Muscle of arm (tissue), 12 donors: ENCODE data around the gene POLR3A. TPM values are rescaled to one million over a fixed set of nuclear protein-coding genes. Genes with fewer than 3 reads are reported as not detected.

ENCODE experiments used
- DNase-seq: peaks from one replicate; pipeline ENCODE4 v3.0.0-alpha.2; 2013
- polyA plus RNA-seq, 12 donors: library from polyadenylated mRNA; unstranded; fragments of 120-200 nt; gene quantifications; one replicate each; pipeline ENCODE4 v1.2.1, GENCODE V29; 2013; ENCODE audit not compliant: insufficient read length in 12 of 12

Gene POLR3A
- polyA plus RNA-seq, 12 donors, result 7.5 to 17.4 (median 15.2) TPM; not detected in 1

DNA sequence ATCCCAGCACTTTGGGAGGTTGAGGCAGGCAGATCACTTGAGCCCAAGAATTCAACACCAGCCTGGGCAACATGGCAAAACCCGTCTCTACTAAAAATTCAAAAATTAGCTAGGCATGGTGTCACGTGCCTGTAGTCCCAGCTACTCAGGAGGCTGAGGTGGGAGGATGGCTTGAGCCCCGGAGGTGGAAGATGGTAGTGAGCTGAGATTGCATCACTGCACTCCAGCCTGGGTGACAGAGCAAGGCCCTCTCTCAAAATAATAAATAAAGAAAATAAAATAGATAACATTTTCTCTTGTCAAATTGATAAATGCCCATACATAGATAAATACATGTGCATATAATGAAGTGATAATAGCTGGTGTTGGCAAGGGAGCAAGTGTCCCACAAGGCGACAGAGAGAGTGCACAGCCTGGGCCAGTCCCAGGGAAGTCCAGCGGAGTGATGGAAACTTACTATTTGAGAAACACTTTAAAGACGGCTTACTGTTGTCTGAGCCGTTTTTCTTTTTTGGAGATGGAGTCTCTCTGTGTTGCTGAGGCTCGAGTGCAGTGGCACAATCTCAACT lies 69.3 kb downstream of the POLR3A start:
- DNase-seq, result no peak

GRCh38 chr10:77959384-77959783 lies 69.9 kb downstream of the POLR3A start:
- no peak for DNase-seq

DNA sequence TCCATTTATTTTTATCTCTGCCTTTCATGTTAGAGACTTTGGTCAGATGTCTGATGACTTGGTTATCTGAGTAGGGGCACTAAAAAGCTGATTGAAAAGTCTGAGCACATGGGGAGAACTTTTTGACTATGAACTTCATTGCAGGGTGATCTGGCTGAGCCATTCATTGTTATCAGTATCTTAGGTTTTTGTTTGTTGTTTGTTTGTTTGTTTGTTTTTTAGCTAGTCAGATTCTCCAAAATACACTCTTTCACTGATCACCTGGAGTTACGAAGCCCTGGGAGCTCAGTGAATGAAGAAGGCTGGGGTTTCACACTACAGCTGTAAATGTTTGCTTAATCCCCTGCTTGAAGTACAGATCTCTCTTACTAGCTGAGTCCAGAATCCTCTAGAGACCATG lies 74.2 kb downstream of the POLR3A start:
- no peak for DNase-seq

DNA sequence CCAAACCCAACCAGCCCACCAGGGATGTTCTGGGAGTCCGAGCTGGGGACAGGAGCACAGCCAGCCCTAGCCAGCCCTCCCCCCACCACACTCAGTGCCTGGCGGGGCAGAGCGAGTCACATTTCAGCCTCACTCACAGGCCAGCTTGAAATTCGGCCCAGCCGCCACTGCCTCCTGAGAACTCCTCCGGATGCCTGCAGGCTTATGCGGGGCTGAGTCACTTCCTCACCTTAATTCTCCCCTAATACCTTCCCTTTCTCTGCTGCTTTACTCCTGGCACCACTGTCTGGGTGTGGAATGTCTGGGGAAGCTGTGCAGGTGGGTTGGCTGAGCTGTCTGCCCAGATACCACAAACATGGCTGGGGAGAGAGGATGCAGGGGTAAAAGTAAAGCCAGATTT lies 80.1 kb downstream of the POLR3A start:
- DNase-seq, result no peak

DNA sequence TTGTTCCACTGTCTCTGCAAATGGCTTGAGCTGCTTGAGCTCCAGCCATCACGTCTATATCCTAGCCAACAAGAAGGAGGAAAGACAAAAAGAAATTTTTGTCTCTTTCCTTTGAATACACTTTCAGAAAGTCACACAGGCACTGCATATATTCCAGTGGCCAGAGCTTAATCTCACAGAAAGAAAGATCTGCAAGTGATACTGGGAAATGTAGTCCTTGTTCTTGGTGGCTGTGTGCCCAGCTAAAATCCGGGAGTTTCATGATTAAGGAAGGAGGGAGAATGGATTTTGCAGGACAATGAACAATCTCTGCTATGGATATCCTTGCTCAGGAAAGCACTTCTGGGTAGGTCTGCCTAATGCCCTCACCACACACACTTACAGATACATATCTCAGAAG lies 83.2 kb downstream of the POLR3A start:
- peak; percentile 41 for DNase-seq

DNA sequence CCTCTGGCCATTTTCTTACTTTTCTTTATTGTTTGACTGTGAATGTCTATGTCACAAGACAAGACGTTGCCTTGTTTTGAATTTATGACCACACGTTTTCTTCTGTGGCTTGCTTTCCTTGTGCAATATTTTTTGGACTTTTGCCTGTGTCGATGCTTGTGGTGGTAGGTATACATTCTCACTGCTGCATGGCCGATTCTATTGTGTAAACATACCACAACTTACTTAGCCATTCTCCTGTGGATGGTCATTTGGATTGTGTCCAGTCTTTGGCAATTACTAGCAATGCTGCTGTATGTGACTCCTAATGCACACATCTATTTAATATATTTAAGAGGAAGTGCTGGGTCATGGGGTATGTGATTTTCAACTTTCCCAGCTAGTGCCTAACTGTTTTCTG lies 84.8 kb downstream of the POLR3A start:
- no peak for DNase-seq

DNA sequence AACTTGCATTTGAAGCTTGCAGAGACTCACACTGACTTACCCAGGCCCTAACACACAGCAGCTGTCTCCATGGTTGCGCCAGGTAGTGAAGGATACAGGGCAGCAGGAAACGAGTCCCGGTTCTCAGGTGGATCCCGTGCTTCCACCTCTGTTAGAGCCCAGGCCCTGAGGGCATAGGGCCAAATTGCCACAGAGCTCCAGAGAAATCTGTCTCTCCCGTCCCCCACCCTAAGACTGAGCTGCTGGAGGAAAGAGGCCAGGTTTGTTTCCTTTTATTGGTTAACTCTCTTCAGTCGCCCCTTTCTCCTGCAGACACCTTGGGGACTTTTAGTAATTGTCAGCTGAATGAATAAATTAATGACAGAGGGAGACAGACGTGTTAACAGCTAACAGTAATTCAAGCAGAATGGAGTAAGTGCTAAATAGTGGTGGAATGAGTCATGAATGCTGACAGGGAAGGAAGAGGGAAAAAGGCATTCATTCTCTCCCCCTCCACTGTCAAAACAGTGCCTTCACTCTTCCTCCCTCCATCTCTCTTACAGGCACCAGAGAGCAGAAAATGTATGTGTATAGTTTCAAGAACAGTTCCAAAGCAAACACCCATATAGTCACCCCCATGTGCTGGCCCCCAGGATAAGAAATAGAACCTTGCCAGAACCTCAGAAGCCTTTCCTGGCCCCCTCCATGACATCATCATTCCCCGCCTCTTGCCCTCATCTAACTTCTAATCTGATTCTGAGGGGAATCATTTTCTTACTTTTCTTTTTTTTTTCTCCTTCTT lies 86.0 kb downstream of the POLR3A start:
- DNase-seq, result no peak

- DNase-seq, result no peak
Measured at GRCh38 chr10:77941790-77942189, 87.5 kb downstream of the POLR3A start.

DNA sequence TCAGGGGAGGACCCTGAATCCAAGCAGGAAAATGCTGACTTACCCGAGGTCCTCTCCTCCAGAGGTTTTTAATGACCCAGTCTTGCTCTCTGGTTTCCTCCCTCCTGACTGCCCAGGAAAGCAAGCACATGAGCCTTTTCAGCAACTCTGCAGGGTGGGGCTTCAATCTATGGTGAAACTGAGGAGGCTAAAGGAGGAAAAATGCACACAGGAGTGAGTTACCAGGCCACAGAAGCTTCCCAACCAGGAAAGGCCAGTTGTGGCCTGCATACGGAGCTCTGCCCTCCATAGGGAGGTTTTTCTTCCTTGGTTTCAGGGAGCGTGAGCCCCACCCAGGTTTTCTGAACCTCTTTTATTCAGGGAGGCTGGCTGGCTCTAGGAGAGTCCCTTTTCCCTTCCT lies 88.7 kb downstream of the POLR3A start:
- DNase-seq, result no peak

- DNase-seq, result no peak
Measured at GRCh38 chr10:77940225-77940624, 89.1 kb downstream of the POLR3A start.

- peak; percentile 80 for DNase-seq
Measured at GRCh38 chr10:77939561-77940001, 89.7 kb downstream of the POLR3A start.

GRCh38 chr10:77936697-77937567 lies 92.4 kb downstream of the POLR3A start:
- no peak for DNase-seq

- DNase-seq, result no peak
Measured at GRCh38 chr10:77932016-77932715, 97.1 kb downstream of the POLR3A start.

DNA sequence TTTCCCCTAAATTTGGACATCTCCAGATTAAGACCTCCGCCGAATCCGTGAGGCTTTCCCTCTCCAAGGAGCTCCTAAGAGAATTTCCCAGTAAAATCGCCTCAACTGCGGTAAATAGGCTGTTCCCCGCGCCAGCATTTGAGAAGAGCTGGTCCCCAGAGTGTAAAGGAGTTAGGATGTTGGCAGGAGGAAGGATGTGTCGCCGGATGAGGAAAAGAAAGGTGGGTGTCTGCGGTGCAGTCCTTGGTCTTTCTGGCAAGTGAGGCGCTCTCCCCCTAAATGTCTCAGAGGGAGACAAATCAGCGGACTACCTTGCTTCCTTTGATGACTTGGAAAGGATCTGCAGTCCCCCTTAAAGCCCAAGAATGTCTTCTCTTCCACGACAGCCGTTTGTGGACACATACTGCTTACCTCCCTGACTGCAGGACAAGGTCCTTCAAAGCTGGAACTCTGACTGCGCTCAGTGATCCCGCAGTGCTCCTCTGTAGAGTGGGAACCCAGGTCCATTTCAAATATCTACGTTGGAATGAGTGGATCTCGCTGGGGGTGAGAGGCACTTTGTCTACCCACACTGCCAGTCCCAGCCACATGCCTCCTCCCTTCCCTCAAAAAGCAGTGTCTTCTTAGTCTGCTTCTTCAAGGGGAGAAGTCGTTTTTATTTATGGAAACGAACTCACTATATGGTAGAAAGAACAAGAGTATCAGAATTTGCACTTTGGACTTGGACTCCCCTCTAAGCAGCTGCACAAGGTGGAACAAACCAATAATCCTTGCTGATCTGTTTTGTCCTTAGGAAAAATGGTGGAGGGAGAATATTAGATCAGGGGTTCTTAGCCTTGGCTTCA lies 101.7 kb downstream of the POLR3A start:
- DNase-seq, result no peak

DNA sequence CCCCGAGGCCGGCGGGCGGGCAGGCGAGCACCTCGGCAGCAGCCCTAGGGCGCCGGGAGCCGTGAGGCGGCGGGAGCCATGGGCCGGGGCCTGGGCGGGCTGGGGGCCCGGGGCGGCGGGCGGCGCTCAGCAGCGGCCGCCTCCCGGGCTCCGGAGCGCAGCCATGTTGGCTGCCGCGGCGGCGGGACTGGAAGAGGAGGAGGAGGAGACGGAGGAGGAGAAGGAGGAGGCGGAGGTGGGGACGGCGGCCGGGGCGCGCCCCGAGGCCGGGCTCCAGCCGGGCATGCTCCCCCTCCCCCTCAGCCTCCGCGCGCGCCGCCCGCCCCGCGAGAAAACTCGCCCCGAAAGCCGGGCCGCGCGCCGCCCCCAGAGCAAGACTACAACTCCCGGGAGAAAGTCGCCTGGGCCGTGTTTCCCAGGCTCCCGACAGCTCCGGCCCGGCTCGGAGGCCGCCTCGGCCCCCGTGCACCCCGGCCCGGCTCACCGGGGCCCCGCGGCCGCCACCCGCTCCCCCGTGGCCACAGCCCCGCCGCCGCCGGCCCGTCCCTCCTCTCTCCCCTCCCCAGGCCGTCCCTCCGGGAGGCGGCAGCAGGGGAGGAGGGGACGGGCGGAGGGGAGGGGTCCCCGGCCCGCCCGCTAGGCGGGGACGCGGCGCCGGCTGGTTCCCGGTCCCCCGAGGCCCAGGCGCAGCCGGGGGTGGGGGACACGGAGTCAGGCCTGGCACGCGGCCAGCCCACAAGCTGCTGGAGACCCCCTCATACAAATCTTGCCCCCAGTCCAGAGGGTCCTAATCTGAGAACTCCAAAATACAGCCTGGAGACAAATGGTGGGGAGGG lies 102.5 kb downstream of the POLR3A start, which contains the start of gene DLG5:
DLG5 (minus strand) TSS at position 190 of the 836 bp plus-strand sequence. CDS start 235 bp downstream, outside the sequence.
- DNase-seq, result peak; percentile 70

DNA sequence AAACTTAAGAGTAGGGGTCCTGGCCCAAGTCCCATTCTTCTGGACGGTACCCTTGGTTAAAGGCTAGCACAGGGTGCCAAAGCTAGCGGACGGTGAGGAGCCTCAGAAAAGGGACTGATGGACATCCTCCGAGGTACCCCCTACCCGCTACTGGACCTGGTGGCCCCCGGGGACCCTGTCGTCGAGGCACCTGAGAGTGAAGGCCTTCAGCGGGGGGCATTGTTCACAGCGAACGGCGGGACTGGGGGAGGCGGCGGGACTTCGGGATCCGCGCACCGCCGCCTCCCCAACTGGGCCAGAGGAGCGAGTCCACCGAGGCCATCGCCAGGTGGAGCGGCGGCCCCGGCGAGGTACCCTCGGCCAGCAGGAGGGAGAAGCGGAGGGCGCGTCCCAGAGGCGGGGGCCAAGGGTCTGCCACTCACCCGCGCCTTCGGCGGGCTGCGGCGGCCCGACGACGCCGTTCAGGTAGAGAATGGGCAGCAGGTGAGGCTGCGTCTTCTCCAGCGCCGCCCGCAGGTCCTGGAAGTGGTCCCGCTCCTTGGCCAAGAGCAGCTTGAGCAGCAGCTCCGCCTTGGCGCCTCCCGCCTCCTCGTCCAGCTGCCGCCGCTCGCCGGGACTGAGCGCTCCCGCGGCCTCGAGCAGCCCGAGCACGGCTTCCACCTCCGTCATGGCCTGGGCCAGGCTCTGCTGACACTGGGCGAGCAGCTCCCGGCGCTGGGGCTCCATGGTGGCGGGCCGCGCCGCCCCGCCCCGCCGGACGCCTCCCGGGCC lies 103.3 kb downstream of the POLR3A start:
- peak; percentile 38 for DNase-seq

DNA sequence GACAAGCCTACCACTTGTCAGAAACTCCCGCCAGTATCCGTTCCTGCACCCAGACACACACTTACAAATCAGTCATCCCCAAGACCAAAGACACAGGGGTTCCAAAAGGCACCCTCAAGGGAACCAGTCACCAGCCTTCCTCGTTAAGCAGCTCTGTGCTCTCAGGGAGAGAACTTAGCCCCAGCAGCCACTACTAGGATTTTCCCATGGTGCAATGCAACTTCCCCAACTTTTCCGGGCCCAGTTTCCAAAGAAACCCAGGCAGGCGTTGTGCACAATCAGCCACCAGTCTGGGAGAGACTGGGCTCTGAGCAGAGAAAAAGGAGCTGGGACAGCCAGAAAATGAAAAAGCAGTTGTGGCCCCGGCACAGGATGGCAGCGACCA lies 103.9 kb downstream of the POLR3A start:
- DNase-seq, result peak; percentile 55

GRCh38 chr10:77922566-77923179 lies 106.6 kb downstream of the POLR3A start:
- no peak for DNase-seq

GRCh38 chr10:77922055-77922454 lies 107.3 kb downstream of the POLR3A start:
- DNase-seq, result no peak
